Measurements from ENCODE around the gene ASB1. TPM values are rescaled to one million over a fixed set of nuclear protein-coding genes. Genes with fewer than 3 reads are reported as not detected.

The ASB1 gene
- total RNA-seq, result 10 to 100 TPM; 19.3 to 22.4 TPM

GRCh38 chr2:238426568-238427434 lies at the start of gene ASB1:
TSS of gene ASB1 (plus strand) at chr2:238426927. CDS start at chr2:238427071, 144 bp downstream.
- Histone ChIP-seq H3K27me3 (no peaks in the 10 kb centered on the region), H3K9ac (ENCODE audit: low read depth in 2 of 2, low read length in 2 of 2) (peak within 1 kb of the TSS; percentile 89 to 92), H3K36me3 (no peaks in the 10 kb centered on the region), H3K9me3 (no peaks in the 10 kb centered on the region), H3K27ac (peak within 1 kb of the TSS; percentile 95), H3K4me3 (peak within 1 kb of the TSS; percentile 96), H3K4me1 (no peaks in the 10 kb centered on the region)
- DNase-seq, result peak; percentile 80
- intact Hi-C loops (cut with DNase I), result no loop called here
- TF ChIP-seq CTCF (IDR thresholded peaks at IDR 0.05), result no peak

- H3K9me3 ChIP-seq, result no peaks in the 10 kb centered on the region
- no peak for DNase-seq
- no peak overlapping the region for H3K27ac ChIP-seq
- no peaks in the 10 kb centered on the region for H3K4me1 ChIP-seq
- H3K4me3 ChIP-seq, result no peak overlapping the region
- no peak overlapping the region for H3K9ac ChIP-seq (ENCODE audit: low read depth in 2 of 2, low read length in 2 of 2)
- intact Hi-C loops (cut with DNase I), result no loop called here
- no peak for TF ChIP-seq CTCF (IDR thresholded peaks at IDR 0.05)
- H3K36me3 ChIP-seq, result no peaks in the 10 kb centered on the region
- H3K27me3 ChIP-seq, result no peaks in the 10 kb centered on the region
These were observed 48.3 kb upstream of the ASB1 start for GRCh38 chr2:238378230-238379095.

- H3K27ac ChIP-seq, result no peak overlapping the region
- no peak for TF ChIP-seq CTCF (IDR thresholded peaks at IDR 0.05)
- H3K27me3 ChIP-seq, result no peaks in the 10 kb centered on the region
- intact Hi-C loops (cut with DNase I), result no loop called here
- no peak overlapping the region for H3K9ac ChIP-seq (ENCODE audit: low read depth in 2 of 2, low read length in 2 of 2)
- no peaks in the 10 kb centered on the region for H3K36me3 ChIP-seq
- DNase-seq, result no peak
- H3K4me1 ChIP-seq, result no peaks in the 10 kb centered on the region
- H3K9me3 ChIP-seq, result no peaks in the 10 kb centered on the region
- H3K4me3 ChIP-seq, result no peak overlapping the region
These were observed 47.5 kb upstream of the ASB1 start for GRCh38 chr2:238379096-238379810.

- Histone ChIP-seq H3K27me3 (no peaks in the 10 kb centered on the region), H3K9ac (ENCODE audit: low read depth in 2 of 2, low read length in 2 of 2) (no peak overlapping the region), H3K4me1 (no peaks in the 10 kb centered on the region), H3K36me3 (no peaks in the 10 kb centered on the region), H3K9me3 (no peaks in the 10 kb centered on the region), H3K27ac (no peak overlapping the region), H3K4me3 (no peak overlapping the region)
- intact Hi-C loops (cut with DNase I), result no loop called here
- TF ChIP-seq CTCF (IDR thresholded peaks at IDR 0.05), result no peak
- no peak for DNase-seq
These were observed 46.4 kb upstream of the ASB1 start for GRCh38 chr2:238380336-238380735.

GRCh38 chr2:238380785-238381184 lies 45.9 kb upstream of the ASB1 start:
- H3K9ac ChIP-seq (ENCODE audit: low read depth in 2 of 2, low read length in 2 of 2), result no peak overlapping the region
- no peaks in the 10 kb centered on the region for H3K27me3 ChIP-seq
- no peaks in the 10 kb centered on the region for H3K9me3 ChIP-seq
- H3K36me3 ChIP-seq, result no peaks in the 10 kb centered on the region
- H3K4me1 ChIP-seq, result no peaks in the 10 kb centered on the region
- no peak overlapping the region for H3K4me3 ChIP-seq
- intact Hi-C loops (cut with DNase I), result no loop called here
- TF ChIP-seq CTCF (IDR thresholded peaks at IDR 0.05), result no peak
- no peak overlapping the region for H3K27ac ChIP-seq
- DNase-seq, result no peak
